ENCODE data around the gene LILRB4.

GRCh38 chr19:54682306-54682856 lies 19.6 kb downstream of the LILRB4 start:
- TF ChIP-seq CTCF (IDR thresholded peaks at IDR 0.05) (no peak), POLR2A (IDR thresholded peaks at IDR 0.05) (no peak)
